ENCODE data around the gene VPS35L.

VPS35L gene

GRCh38 chr16:19733551-19733950, 178.0 kb downstream of the VPS35L start:
- H4K12ac ChIP-seq (ENCODE audit: low read depth, low read length) = no peak overlapping the region
- H2AK5ac ChIP-seq (ENCODE audit: low read length) = no peak overlapping the region
- no peak overlapping the region for H2AFZ ChIP-seq (ENCODE audit: insufficient read depth, low read length, poor library complexity)
- no peak overlapping the region for H4K91ac ChIP-seq (ENCODE audit: low read depth, low read length)
- WGBS (ENCODE audit: extremely low coverage, insufficient coverage, insufficient read length) = no CpG with 5 or more reads among the region's 6 CpGs
- DNase-seq = no peak
- no peak overlapping the region for H3K23ac ChIP-seq (ENCODE audit: low read length)
- H3K18ac ChIP-seq (ENCODE audit: low read length) = no peak overlapping the region
- H3K4ac ChIP-seq (ENCODE audit: low read depth, low read length) = no peak overlapping the region
- no peaks in the 10 kb centered on the region for H3K79me2 ChIP-seq (ENCODE audit: control insufficient read depth, insufficient read depth, low read length, poor library complexity)
- H3K4me1 ChIP-seq (ENCODE audit: control insufficient read depth in 1 of 2, insufficient read depth in 2 of 2, low read length in 2 of 2) = peaks cover 0 to 2% of the 10 kb centered on the region in 2 experiments
- H3K36me3 ChIP-seq (ENCODE audit: control insufficient read depth in 1 of 2, insufficient read depth in 2 of 2, low read length in 2 of 2) = peaks cover 4 to 8% of the 10 kb centered on the region in 2 experiments
- no peak overlapping the region for H2BK120ac ChIP-seq (ENCODE audit: insufficient read depth, low read length, poor library complexity)
- no peak overlapping the region for H2BK12ac ChIP-seq (ENCODE audit: low read length)
- no peak overlapping the region for H3K4me2 ChIP-seq (ENCODE audit: low read length)
- H3K27me3 ChIP-seq (ENCODE audit: insufficient read depth, low read length) = no peaks in the 10 kb centered on the region
- no peak overlapping the region for H4K8ac ChIP-seq (ENCODE audit: low read depth, low read length)
- no peak overlapping the region for H3K27ac ChIP-seq (ENCODE audit: low read depth, low read length)
- no peaks in the 10 kb centered on the region for H3K79me1 ChIP-seq (ENCODE audit: low read length)
- no peak overlapping the region for H2BK5ac ChIP-seq (ENCODE audit: low read depth, low read length, poor library complexity)
- no peaks in the 10 kb centered on the region for H3K9me3 ChIP-seq (ENCODE audit: insufficient read depth, low read depth, low read length)
- H3K14ac ChIP-seq (ENCODE audit: low read length) = no peak overlapping the region
- no peak overlapping the region for H3K4me3 ChIP-seq (ENCODE audit: low read depth, low read length)
- no peak overlapping the region for H3K9ac ChIP-seq (ENCODE audit: low read length)

- no peak overlapping the region for H3K4ac ChIP-seq (ENCODE audit: low read depth, low read length)
- H3K79me1 ChIP-seq (ENCODE audit: low read length) = no peaks in the 10 kb centered on the region
- H2BK5ac ChIP-seq (ENCODE audit: low read depth, low read length, poor library complexity) = no peak overlapping the region
- H2AFZ ChIP-seq (ENCODE audit: insufficient read depth, low read length, poor library complexity) = no peak overlapping the region
- no peak overlapping the region for H4K12ac ChIP-seq (ENCODE audit: low read depth, low read length)
- no peak overlapping the region for H2BK12ac ChIP-seq (ENCODE audit: low read length)
- no peaks in the 10 kb centered on the region for H3K79me2 ChIP-seq (ENCODE audit: control insufficient read depth, insufficient read depth, low read length, poor library complexity)
- H3K9ac ChIP-seq (ENCODE audit: low read length) = no peak overlapping the region
- no peak overlapping the region for H3K4me2 ChIP-seq (ENCODE audit: low read length)
- no peak overlapping the region for H4K8ac ChIP-seq (ENCODE audit: low read depth, low read length)
- no peak overlapping the region for H3K14ac ChIP-seq (ENCODE audit: low read length)
- no peak overlapping the region for H3K18ac ChIP-seq (ENCODE audit: low read length)
- no peak overlapping the region for H2BK120ac ChIP-seq (ENCODE audit: insufficient read depth, low read length, poor library complexity)
- H3K36me3 ChIP-seq (ENCODE audit: control insufficient read depth in 1 of 2, insufficient read depth in 2 of 2, low read length in 2 of 2) = peaks cover 4 to 8% of the 10 kb centered on the region in 2 experiments
- no CpG with 5 or more reads among the region's 9 CpGs for WGBS (ENCODE audit: extremely low coverage, insufficient coverage, insufficient read length)
- H3K27ac ChIP-seq (ENCODE audit: low read depth, low read length) = no peak overlapping the region
- no peak overlapping the region for H4K91ac ChIP-seq (ENCODE audit: low read depth, low read length)
- DNase-seq = no peak
- no peak overlapping the region for H3K4me3 ChIP-seq (ENCODE audit: low read depth, low read length)
- H3K27me3 ChIP-seq (ENCODE audit: insufficient read depth, low read length) = no peaks in the 10 kb centered on the region
- peaks cover 0 to 2% of the 10 kb centered on the region in 2 experiments for H3K4me1 ChIP-seq (ENCODE audit: control insufficient read depth in 1 of 2, insufficient read depth in 2 of 2, low read length in 2 of 2)
- H2AK5ac ChIP-seq (ENCODE audit: low read length) = no peak overlapping the region
- H3K23ac ChIP-seq (ENCODE audit: low read length) = no peak overlapping the region
- no peaks in the 10 kb centered on the region for H3K9me3 ChIP-seq (ENCODE audit: insufficient read depth, low read depth, low read length)
Measured at GRCh38 chr16:19735074-19735867, 179.8 kb downstream of the VPS35L start.

GRCh38 chr16:19737306-19738038, 182.0 kb downstream of the VPS35L start:
- Histone ChIP-seq H2BK5ac (ENCODE audit: low read depth, low read length, poor library complexity) (no peak overlapping the region), H2AFZ (ENCODE audit: insufficient read depth, low read length, poor library complexity) (no peak overlapping the region), H3K79me1 (ENCODE audit: low read length) (no peaks in the 10 kb centered on the region), H3K9ac (ENCODE audit: low read length) (no peak overlapping the region), H3K23ac (ENCODE audit: low read length) (no peak overlapping the region), H4K91ac (ENCODE audit: low read depth, low read length) (no peak overlapping the region), H3K4me3 (ENCODE audit: low read depth, low read length) (no peak overlapping the region), H2BK12ac (ENCODE audit: low read length) (no peak overlapping the region), H3K27me3 (ENCODE audit: insufficient read depth, low read length) (no peaks in the 10 kb centered on the region), H4K12ac (ENCODE audit: low read depth, low read length) (no peak overlapping the region), H3K36me3 (ENCODE audit: control insufficient read depth in 1 of 2, insufficient read depth in 2 of 2, low read length in 2 of 2) (peaks cover 4 to 8% of the 10 kb centered on the region in 2 experiments), H4K8ac (ENCODE audit: low read depth, low read length) (no peak overlapping the region), H3K79me2 (ENCODE audit: control insufficient read depth, insufficient read depth, low read length, poor library complexity) (no peaks in the 10 kb centered on the region), H2BK120ac (ENCODE audit: insufficient read depth, low read length, poor library complexity) (no peak overlapping the region), H3K27ac (ENCODE audit: low read depth, low read length) (no peak overlapping the region), H2AK5ac (ENCODE audit: low read length) (no peak overlapping the region), H3K9me3 (ENCODE audit: insufficient read depth, low read depth, low read length) (no peaks in the 10 kb centered on the region), H3K4ac (ENCODE audit: low read depth, low read length) (no peak overlapping the region), H3K4me2 (ENCODE audit: low read length) (no peak overlapping the region), H3K4me1 (ENCODE audit: control insufficient read depth in 1 of 2, insufficient read depth in 2 of 2, low read length in 2 of 2) (peaks cover 0 to 1% of the 10 kb centered on the region in 2 experiments), H3K14ac (ENCODE audit: low read length) (no peak overlapping the region), H3K18ac (ENCODE audit: low read length) (no peak overlapping the region)
- no CpG with 5 or more reads among the region's 12 CpGs for WGBS (ENCODE audit: extremely low coverage, insufficient coverage, insufficient read length)
- no peak for DNase-seq

GRCh38 chr16:19741354-19741753, 185.9 kb downstream of the VPS35L start:
- Histone ChIP-seq H3K9me3 (ENCODE audit: insufficient read depth, low read depth, low read length) (no peaks in the 10 kb centered on the region), H3K4me3 (ENCODE audit: low read depth, low read length) (no peak overlapping the region), H3K4me2 (ENCODE audit: low read length) (no peak overlapping the region), H3K36me3 (ENCODE audit: control insufficient read depth in 1 of 2, insufficient read depth in 2 of 2, low read length in 2 of 2) (peaks cover 0 to under 1% of the 10 kb centered on the region in 2 experiments), H3K79me1 (ENCODE audit: low read length) (no peaks in the 10 kb centered on the region), H3K9ac (ENCODE audit: low read length) (no peak overlapping the region), H3K18ac (ENCODE audit: low read length) (no peak overlapping the region), H4K91ac (ENCODE audit: low read depth, low read length) (no peak overlapping the region), H2AK5ac (ENCODE audit: low read length) (no peak overlapping the region), H2BK12ac (ENCODE audit: low read length) (no peak overlapping the region), H3K23ac (ENCODE audit: low read length) (no peak overlapping the region), H2BK120ac (ENCODE audit: insufficient read depth, low read length, poor library complexity) (no peak overlapping the region), H3K4me1 (ENCODE audit: control insufficient read depth in 1 of 2, insufficient read depth in 2 of 2, low read length in 2 of 2) (peaks cover 0 to 1% of the 10 kb centered on the region in 2 experiments), H3K79me2 (ENCODE audit: control insufficient read depth, insufficient read depth, low read length, poor library complexity) (no peaks in the 10 kb centered on the region), H3K27ac (ENCODE audit: low read depth, low read length) (no peak overlapping the region), H4K8ac (ENCODE audit: low read depth, low read length) (no peak overlapping the region), H4K12ac (ENCODE audit: low read depth, low read length) (no peak overlapping the region), H3K27me3 (ENCODE audit: insufficient read depth, low read length) (no peaks in the 10 kb centered on the region), H2BK5ac (ENCODE audit: low read depth, low read length, poor library complexity) (no peak overlapping the region), H3K4ac (ENCODE audit: low read depth, low read length) (no peak overlapping the region), H3K14ac (ENCODE audit: low read length) (no peak overlapping the region), H2AFZ (ENCODE audit: insufficient read depth, low read length, poor library complexity) (no peak overlapping the region)
- DNase-seq = no peak
- WGBS (ENCODE audit: extremely low coverage, insufficient coverage, insufficient read length) = no CpG with 5 or more reads among the region's 1 CpG
